H1 (cell line): ENCODE data around the gene CEP104. TPM values are rescaled to one million over a fixed set of nuclear protein-coding genes. Genes with fewer than 3 reads are reported as not detected.

Experiments
- CTCF ChIA-PET: fragments of 300-600 bp; sonication (Branson Sonifier 250); formaldehyde crosslinking; loops from one replicate; lab custom pipeline; 2021; ENCODE audit not compliant: partially characterized antibody; lab: Charles Lee
- POLR2A ChIA-PET: fragments of 300-600 bp; sonication (Branson Sonifier 250); formaldehyde crosslinking; loops from one replicate; lab custom pipeline; 2021; ENCODE audit warnings: inconsistent platforms; ENCODE audit not compliant: partially characterized antibody; lab: Charles Lee
- DNase-seq, 2 experiments: peaks; one replicate each; pipeline versions ENCODE4 v3.0.0 to v3.0.0-alpha.2; 2010 to 2022; ENCODE audit warnings: low spot score in 2 of 2, low read depth in 1 of 2, mixed read lengths in 1 of 2
- FAIRE-seq: peaks from 2 replicates; lab custom pipeline; 2011; peaks lifted over from hg19 to GRCh38; lab: Jason Lieb, UNC
- H2AFZ ChIP-seq: 2 replicates; pipeline ENCODE4 v1.8.1; 2012; ENCODE audit warnings: low read length, inconsistent platforms
- H2AK5ac ChIP-seq: 2 replicates; pipeline ENCODE4 v1.6.1; 2013; ENCODE audit warnings: low read depth, low read length
- H2BK120ac ChIP-seq: replicated peaks from 2 replicates; pipeline ENCODE3; 2013; ENCODE audit warnings: low read depth, low read length, inconsistent platforms
- H2BK12ac ChIP-seq: 2 replicates; pipeline ENCODE4 v1.6.1; 2013; ENCODE audit warnings: low read depth, low read length
- H2BK15ac ChIP-seq: 2 replicates; pipeline ENCODE4 v1.6.1; 2013; ENCODE audit warnings: low read length
- H2BK20ac ChIP-seq: 2 replicates; pipeline ENCODE4 v1.6.1; 2013; ENCODE audit warnings: low read length
- H2BK5ac ChIP-seq: 2 replicates; pipeline ENCODE4 v1.6.1; 2013; ENCODE audit warnings: low read depth, low read length
- H3K14ac ChIP-seq: 2 replicates; pipeline ENCODE4 v1.6.1; 2013; ENCODE audit warnings: inconsistent platforms; ENCODE audit not compliant: insufficient read length
- H3K18ac ChIP-seq: 2 replicates; pipeline ENCODE4 v1.6.1; 2013; ENCODE audit warnings: low read length; ENCODE audit errors: extremely low read depth
- H3K23ac ChIP-seq: 2 replicates; pipeline ENCODE4 v1.6.1; 2013; ENCODE audit warnings: inconsistent platforms; ENCODE audit not compliant: insufficient read length
- H3K23me2 ChIP-seq: 2 replicates; pipeline ENCODE4 v1.6.1; 2013; ENCODE audit warnings: low read depth, low read length
- H3K27ac ChIP-seq: 2 replicates; pipeline ENCODE4 v1.6.1; 2011; ENCODE audit warnings: low read depth, low read length, inconsistent platforms
- H3K27me3 ChIP-seq, 4 experiments: replicated peaks in 1 of 4; 1 replicate in 1 of 4; 2 replicates in 3 of 4; pipeline versions ENCODE4 v1.6.1 to v1.8.1; 2011 to 2013; ENCODE audit warnings: low read length in 3 of 4, mild to moderate bottlenecking in 3 of 4, inconsistent platforms in 2 of 4, mixed read lengths in 2 of 4, moderate library complexity in 1 of 4; ENCODE audit not compliant: control insufficient read depth in 3 of 4, insufficient read depth in 3 of 4; ENCODE audit errors: extremely low read depth in 1 of 4
- H3K36me3 ChIP-seq, 4 experiments: 2 replicates each; pipeline versions ENCODE4 v1.6.1 to v1.8.1; 2011 to 2013; ENCODE audit warnings: mild to moderate bottlenecking in 4 of 4, low read length in 3 of 4, moderate library complexity in 2 of 4, control low read depth in 1 of 4, inconsistent platforms in 1 of 4; ENCODE audit not compliant: insufficient read depth in 4 of 4, control insufficient read depth in 2 of 4
- H3K4ac ChIP-seq: replicated peaks from 2 replicates; pipeline ENCODE3; 2013; ENCODE audit warnings: low read length, low read depth, mixed read lengths, inconsistent platforms; ENCODE audit not compliant: insufficient read length
- H3K4me1 ChIP-seq, 4 experiments: replicated peaks in 1 of 4; 1 replicate in 1 of 4; 2 replicates in 3 of 4; pipeline versions ENCODE4 v1.6.1 to v1.8.1; 2011 to 2013; ENCODE audit warnings: low read length in 3 of 4, inconsistent platforms in 2 of 4, mixed read lengths in 1 of 4; ENCODE audit not compliant: insufficient read depth in 4 of 4, control insufficient read depth in 3 of 4
- H3K4me2 ChIP-seq, 2 experiments: 2 replicates each; pipeline versions ENCODE4 v1.6.1 to v1.8.1; 2011 to 2013; ENCODE audit warnings: low read depth in 2 of 2, low read length in 2 of 2, control low read depth in 1 of 2, inconsistent platforms in 1 of 2, mild to moderate bottlenecking in 1 of 2; ENCODE audit not compliant: insufficient read depth in 1 of 2
- H3K4me3 ChIP-seq, 4 experiments: fragments of 200-600, 300-600 bp in 1 of 4; sonication (generic), shearing (Covaris generic), sonication (Bioruptor Twin) in 1 of 4; 2 replicates each; pipeline versions ENCODE4 v1.5.1 to v1.8.1; 2011 to 2016; ENCODE audit warnings: low read length in 4 of 4, low read depth in 3 of 4, control low read depth in 2 of 4, inconsistent platforms in 2 of 4, mild to moderate bottlenecking in 2 of 4, mixed read lengths in 1 of 4, moderate library complexity in 1 of 4; ENCODE audit not compliant: insufficient read depth in 2 of 4; ENCODE audit errors: extremely low read depth in 1 of 4
- H3K56ac ChIP-seq: replicated peaks from 2 replicates; pipeline ENCODE3; 2013; ENCODE audit warnings: low read depth, mild to moderate bottlenecking, mixed read lengths, low read length, inconsistent platforms; ENCODE audit not compliant: insufficient read length
- H3K79me1 ChIP-seq: 2 replicates; pipeline ENCODE4 v1.6.1; 2013; ENCODE audit warnings: low read depth, low read length, control low read depth
- H3K79me2 ChIP-seq, 2 experiments: 2 replicates each; pipeline versions ENCODE4 v1.6.1 to v1.8.1; 2012 to 2013; ENCODE audit warnings: low read length in 2 of 2, mild to moderate bottlenecking in 2 of 2, inconsistent platforms in 1 of 2; ENCODE audit not compliant: insufficient read depth in 2 of 2, control insufficient read depth in 1 of 2
- H3K9ac ChIP-seq, 4 experiments: replicated peaks in 1 of 4; 1 replicate in 1 of 4; 2 replicates in 3 of 4; pipeline versions ENCODE4 v1.6.1 to v1.8.1; 2011 to 2013; ENCODE audit warnings: low read depth in 3 of 4, low read length in 3 of 4, control low read depth in 2 of 4, mild to moderate bottlenecking in 2 of 4, moderate library complexity in 2 of 4, inconsistent platforms in 1 of 4; ENCODE audit errors: extremely low read depth in 1 of 4
- H3K9me3 ChIP-seq, 2 experiments: 2 replicates each; pipeline versions ENCODE4 v1.6.1 to v1.8.1; 2012 to 2013; ENCODE audit warnings: mild to moderate bottlenecking in 2 of 2, moderate library complexity in 2 of 2, control low read depth in 1 of 2, inconsistent platforms in 1 of 2, low read depth in 1 of 2, low read length in 1 of 2, mixed read lengths in 1 of 2; ENCODE audit not compliant: insufficient read depth in 2 of 2
- H4K20me1 ChIP-seq, 2 experiments: replicated peaks in 1 of 2; 2 replicates each; pipeline versions ENCODE3 to v1.8.1; 2011 to 2013; ENCODE audit warnings: inconsistent platforms in 2 of 2, low read length in 2 of 2, mild to moderate bottlenecking in 1 of 2; ENCODE audit not compliant: insufficient read depth in 2 of 2, control insufficient read depth in 1 of 2
- H4K5ac ChIP-seq: 2 replicates; pipeline ENCODE4 v1.6.1; 2013; ENCODE audit warnings: low read length, low read depth, mixed read lengths, inconsistent platforms; ENCODE audit not compliant: insufficient read length
- H4K8ac ChIP-seq: 2 replicates; pipeline ENCODE4 v1.8.0; 2013; ENCODE audit warnings: mild to moderate bottlenecking, moderate library complexity, low read length, inconsistent platforms; ENCODE audit not compliant: insufficient read depth; ENCODE audit errors: extremely low read depth
- H4K91ac ChIP-seq: replicated peaks from 2 replicates; pipeline ENCODE3; 2013; ENCODE audit warnings: low read length, mixed read lengths, inconsistent platforms; ENCODE audit not compliant: insufficient read length
- ASH2L ChIP-seq: fragments of 200-600, 300-600 bp; sonication (generic); IDR thresholded peaks from one replicate; pipeline ENCODE4 v1.7.1; 2017; ENCODE audit warnings: low read length
- BRCA1 ChIP-seq: IDR thresholded peaks from 2 replicates; pipeline ENCODE4 v1.6.1; 2012; ENCODE audit warnings: low read depth, low read length, improper control_type of control experiment
- CREB1 ChIP-seq: IDR thresholded peaks from 2 replicates; pipeline ENCODE4 v1.6.1; 2012; ENCODE audit warnings: inconsistent platforms
- JUN ChIP-seq: IDR thresholded peaks from 2 replicates; pipeline ENCODE4 v1.6.1; 2011; ENCODE audit warnings: low read depth, mild to moderate bottlenecking, improper control_type of control experiment, low read length
- KDM4A ChIP-seq: IDR thresholded peaks from one replicate; pipeline ENCODE4 v1.7.1; 2012; ENCODE audit warnings: low read depth, mild to moderate bottlenecking, moderate library complexity, low read length, inconsistent platforms; ENCODE audit not compliant: severe bottlenecking
- MAFK ChIP-seq: IDR thresholded peaks from 2 replicates; pipeline ENCODE4 v1.6.1; 2012; ENCODE audit warnings: low read depth, mild to moderate bottlenecking, improper control_type of control experiment, low read length
- RBBP5 ChIP-seq: IDR thresholded peaks from 2 replicates; pipeline ENCODE4 v1.7.1; 2012; ENCODE audit warnings: low read depth, mild to moderate bottlenecking, inconsistent platforms, low read length, moderate library complexity, borderline replicate concordance
- RNF2 ChIP-seq: fragments of 200-900, 300-1000 bp; sonication (generic); IDR thresholded peaks from 2 replicates; pipeline ENCODE4 v1.7.1; 2016; ENCODE audit warnings: borderline replicate concordance, low read depth, mild to moderate bottlenecking, antibody characterized with exemption, low read length; ENCODE audit not compliant: poor library complexity, severe bottlenecking; ENCODE audit errors: missing control alignments
- SAP30 ChIP-seq: fragments of 300-600 bp; sonication (generic); IDR thresholded peaks from 2 replicates; pipeline ENCODE4 v1.7.1; 2012; ENCODE audit warnings: low read length, moderate library complexity, mild to moderate bottlenecking, inconsistent platforms; ENCODE audit not compliant: insufficient read depth, insufficient replicate concordance
- SIX5 ChIP-seq: IDR thresholded peaks from 2 replicates; pipeline ENCODE4 v1.6.1; 2011; ENCODE audit warnings: mild to moderate bottlenecking, low read depth, low read length
- SP1 ChIP-seq: IDR thresholded peaks from 2 replicates; pipeline ENCODE4 v1.6.1; 2011; ENCODE audit warnings: low read depth, low read length
- TBP ChIP-seq: IDR thresholded peaks from 2 replicates; pipeline ENCODE4 v1.6.1; 2011; ENCODE audit warnings: low read depth, low read length, improper control_type of control experiment
- ZNF274 ChIP-seq: IDR thresholded peaks from 2 replicates; pipeline ENCODE4 v1.7.0; 2012; ENCODE audit warnings: low read length, borderline replicate concordance; ENCODE audit errors: extremely low read depth
- WGBS, 2 experiments: shearing (Covaris generic) in 1 of 2; methylation state at CpG; one replicate each; pipeline versions ENCODE4 v1.1.6 to v1.1.7; 2013 to 2015; ENCODE audit warnings: low lambda C conversion rate in 2 of 2, mixed read lengths in 2 of 2, inconsistent platforms in 1 of 2, low coverage in 1 of 2, missing lambda C conversion rate in 1 of 2; ENCODE audit not compliant: insufficient replicate concordance in 2 of 2, insufficient coverage in 1 of 2, insufficient read length in 1 of 2; ENCODE audit errors: extremely low coverage in 1 of 2, missing lambda C conversion rate in 1 of 2; 5-methylcytosine and 5-hydroxymethylcytosine counted together
- polyA plus RNA-seq, 7 experiments: library from polyadenylated mRNA; depleted of rRNA in 3 of 7; stranded (reverse) in 5 of 7; unstranded in 2 of 7; fragments of >200 nt in 5 of 7; fragments of 200-250 nt in 2 of 7; gene quantifications; 1 replicate in 5 of 7; 2 replicates in 1 of 7; 4 replicates in 1 of 7; pipeline versions ENCODE4 v1.2.1 to v1.2.3, GENCODE V29; 2011 to 2013; ENCODE audit warnings: missing spikeins in 2 of 7, mixed read lengths in 2 of 7
- total RNA-seq: library from RNA; stranded (reverse); fragmentation: NEBNext Ultra II Directional; extraction: Animal tissue kit (Norgen Biotek cat#: 25700); gene quantifications from 2 replicates; pipeline ENCODE4 v1.2.1, GENCODE V29; 2021

Gene CEP104
- total and polyA plus RNA-seq, 2 of the 8 experiments (the other 6 are each of a cell fraction or from before 2014, with no cell fraction given), result 8.0 to 43.9 TPM

GRCh38 chr1:3879787-3880428 is 22.9 kb upstream of the CEP104 start:
- Histone ChIP-seq H3K56ac (no peak overlapping the region), H3K23ac (no peak overlapping the region), H2AFZ (no peak overlapping the region), H3K9me3 (peaks cover 0 to 9% of the 10 kb centered on the region in 2 experiments; a peak in 1 of 4 replicates), H4K8ac (no peak overlapping the region), H3K4ac (no peak overlapping the region), H2BK120ac (no peak overlapping the region), H3K79me1 (no peaks in the 10 kb centered on the region), H3K27me3 (no peaks in the 10 kb centered on the region), H2AK5ac (no peak overlapping the region), H4K20me1 (peaks cover 0 to 2% of the 10 kb centered on the region in 2 experiments), H3K4me3 (no peak overlapping the region), H4K5ac (no peak overlapping the region), H3K4me2 (no peak overlapping the region), H3K18ac (no peak overlapping the region), H3K23me2 (no peaks in the 10 kb centered on the region), H2BK12ac (no peak overlapping the region), H2BK20ac (no peak overlapping the region), H2BK5ac (no peak overlapping the region), H3K36me3 (no peaks in the 10 kb centered on the region; a peak in 1 of 8 replicates), H3K4me1 (no peaks in the 10 kb centered on the region), H2BK15ac (no peak overlapping the region), H3K79me2 (no peaks in the 10 kb centered on the region), H3K9ac (no peak overlapping the region), H3K27ac (no peak overlapping the region), H4K91ac (no peak overlapping the region), H3K14ac (no peak overlapping the region)
- no peak for FAIRE-seq
- ChIA-PET CTCF (interaction anchor here (1.1 to 1.4 kb wide), 3 partner anchors 9 to 22 kb away, joined by 3 to 5 read pairs (median 3); partner anchors contain the start of genes CEP104 and DFFB), POLR2A (interaction anchor here (1.8 kb wide), 1 partner anchor 20 kb away, joined by 4 read pairs; the partner anchor contains the start of gene C1orf174)
- DNase-seq, result no peak
- WGBS, 2 experiments, result 77% methylated on average over 9 of the region's 9 CpGs; no CpG with 5 or more reads in 1 of the 2 experiments
- TF ChIP-seq TBP (no peak), ASH2L (no peak), ZNF274 (no peak), JUN (no peak), SP1 (no peak), CREB1 (no peak), RBBP5 (no peak), MAFK (no peak), BRCA1 (no peak), RNF2 (no peak), KDM4A (no peak), SIX5 (no peak), SAP30 (no peak)
